NOMO-1 (cell line): ENCODE data around the gene SCYGR4.
A peak's percentile ranks its signal among the peaks of the same experiment; 100 is the strongest.

Experiments
- DNase-seq, 2 experiments: peaks; one replicate each; lab custom pipeline; 2025; ENCODE audit not compliant: unreplicated experiment in 2 of 2; lab: John Stamatoyannopoulos, UW

Gene SCYGR4

DNA sequence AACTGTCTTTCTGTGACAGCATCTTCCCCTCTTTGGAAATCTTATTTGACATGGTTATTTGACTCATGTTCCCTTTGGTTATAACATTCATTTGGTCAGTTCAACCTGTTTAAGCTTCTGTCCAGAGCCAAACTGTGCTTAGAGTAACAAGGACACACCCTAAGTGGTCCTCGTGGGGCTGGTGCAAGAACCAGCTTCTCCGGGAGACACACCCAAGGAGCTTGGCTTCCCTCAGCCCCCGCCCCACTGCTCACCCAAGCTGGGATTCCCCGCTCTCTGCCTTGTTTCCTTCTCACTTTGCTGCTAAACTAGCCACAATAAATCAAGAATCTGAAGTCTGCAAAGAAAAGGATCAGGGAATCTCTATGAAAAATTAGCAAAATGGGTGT lies 4.0 kb upstream of the SCYGR4 start:
- DNase-seq = no peak

DNA sequence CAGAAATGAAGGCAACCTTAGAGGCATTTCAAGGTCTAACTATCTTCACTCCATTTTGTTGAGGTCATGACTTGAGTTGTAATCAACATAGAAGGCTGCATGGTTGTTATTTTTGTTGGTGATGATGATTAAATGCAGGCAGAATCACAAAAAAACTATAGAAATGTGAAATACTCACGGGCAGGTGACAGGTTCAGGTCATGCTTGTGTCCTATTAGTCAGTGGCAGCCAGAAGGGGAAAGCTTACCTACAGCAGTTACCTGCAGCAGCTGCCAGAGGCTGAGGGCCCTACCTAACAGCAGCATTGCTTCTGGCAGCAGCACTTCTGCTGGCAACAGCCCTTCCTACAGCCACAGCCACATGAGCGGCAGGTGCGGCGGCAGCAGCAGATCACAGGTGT lies 3.1 kb upstream of the SCYGR4 start:
- no peak for DNase-seq

DNA sequence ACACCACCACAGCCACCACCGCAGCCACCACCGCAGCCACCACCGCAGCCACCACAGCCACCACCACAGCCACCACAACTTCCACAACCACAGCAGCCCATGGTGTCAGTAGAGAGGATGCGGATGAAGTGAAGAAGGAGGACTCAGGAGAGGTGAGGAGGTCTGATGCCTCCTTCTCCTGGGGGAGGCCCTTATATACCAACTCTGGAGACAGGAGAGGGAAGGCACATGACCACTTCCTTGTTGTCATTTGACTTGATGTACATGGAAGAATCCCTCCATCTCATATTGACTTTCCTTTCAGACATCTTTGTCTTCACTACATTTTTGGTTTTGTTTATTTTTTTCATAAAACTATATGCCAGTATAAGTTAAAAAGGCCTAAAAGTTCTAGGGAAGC lies 2.6 kb upstream of the SCYGR4 start, which contains the start of gene SCYGR3:
Gene SCYGR3, minus strand, starts transcription at position 101 of the 400 bp plus-strand sequence. Its CDS starts 0 bp downstream, at position 101.
- no peak for DNase-seq

- no peak for DNase-seq
These were observed 2.1 kb upstream of the SCYGR4 start for GRCh38 chr2:227615181-227615580.

GRCh38 chr2:227615906-227616305 lies 1.4 kb upstream of the SCYGR4 start:
- no peak for DNase-seq

DNA sequence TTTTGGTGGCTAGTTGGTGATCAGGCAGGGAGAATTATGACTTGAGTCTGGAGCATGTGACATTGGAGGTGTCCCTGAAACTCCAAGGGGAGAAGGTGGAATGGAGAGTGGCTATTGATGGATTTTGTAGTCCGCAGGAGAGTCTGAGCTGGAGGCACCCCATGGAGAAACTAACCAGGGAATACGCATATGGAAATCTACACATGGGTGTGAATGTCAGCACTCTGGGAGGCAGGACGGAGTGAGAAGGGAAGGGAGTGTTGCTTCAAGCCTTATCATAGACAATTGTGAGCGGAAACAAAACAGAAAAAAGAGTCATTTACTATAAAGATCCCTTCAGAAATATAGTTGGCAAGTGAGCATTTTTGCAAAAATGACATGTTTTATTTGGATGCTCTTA lies 667 bp upstream of the SCYGR4 start:
- no peak for DNase-seq

DNA sequence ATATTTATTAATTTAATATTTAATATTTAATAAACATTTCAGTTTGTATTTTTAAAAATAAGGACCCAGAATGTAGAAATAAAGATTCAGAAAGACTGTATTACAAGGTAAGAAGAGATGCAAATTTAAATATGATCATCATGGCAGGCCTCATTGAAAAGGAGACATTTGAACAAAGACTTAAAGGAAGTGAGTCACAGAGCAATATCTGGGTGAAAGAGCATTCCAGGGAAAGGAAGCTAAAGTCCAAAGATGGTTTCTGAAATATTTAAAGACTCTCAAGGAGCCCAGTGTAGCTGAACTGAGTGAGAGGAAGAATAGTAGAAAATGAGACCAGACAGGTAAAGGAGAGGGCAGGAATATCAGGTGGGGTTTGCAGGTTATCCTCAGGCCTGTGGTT lies 5.9 kb downstream of the SCYGR4 start:
- DNase-seq = no peak

DNA sequence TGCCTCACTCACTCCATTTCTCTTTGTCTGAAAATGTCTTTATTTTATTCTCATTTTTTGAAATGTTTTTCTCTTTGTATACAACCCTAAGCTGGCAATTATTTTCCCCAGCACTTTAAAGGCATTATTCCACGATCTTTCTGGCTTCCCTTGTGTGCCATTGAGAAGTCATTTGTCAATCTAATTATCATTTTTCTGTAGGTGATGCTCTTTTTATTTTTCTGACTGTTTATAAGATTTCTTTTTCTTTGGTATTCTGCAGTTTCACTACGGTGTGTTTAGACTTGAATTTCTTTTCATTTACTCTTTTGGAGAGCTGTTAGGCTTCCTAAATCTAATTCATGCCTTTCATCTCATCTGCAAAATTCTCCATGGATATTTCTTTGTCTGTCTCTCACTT lies 8.1 kb downstream of the SCYGR4 start:
- no peak for DNase-seq

DNA sequence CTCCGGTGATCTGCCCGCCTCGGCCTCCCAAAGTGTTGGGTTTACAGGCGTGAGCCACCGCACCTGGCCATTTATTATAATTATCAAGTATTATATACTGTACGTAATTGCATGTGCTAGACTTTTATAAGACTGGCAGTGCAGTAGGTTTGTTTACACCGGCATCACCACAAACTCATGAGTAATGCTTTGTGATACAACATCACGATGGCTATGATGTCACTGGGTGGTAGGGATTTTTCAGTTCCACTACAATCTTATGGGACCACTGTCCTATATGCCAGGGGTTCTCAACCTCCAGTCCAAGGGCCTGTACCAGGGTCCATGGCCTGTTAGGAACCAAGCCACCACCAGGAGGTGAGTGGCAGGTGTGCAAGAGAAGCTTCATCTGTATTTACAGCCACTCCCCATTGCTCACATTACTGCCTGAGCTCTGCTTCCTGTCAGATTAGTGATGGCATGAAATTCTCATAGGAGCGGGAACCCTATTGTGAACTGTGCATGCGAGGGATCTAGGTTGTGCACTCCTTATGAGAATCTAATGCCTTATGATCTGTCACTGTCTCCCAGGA lies 9.4 kb downstream of the SCYGR4 start:
- no peak for DNase-seq

GRCh38 chr2:227627769-227628168 lies 10.5 kb downstream of the SCYGR4 start:
- DNase-seq = no peak

DNA sequence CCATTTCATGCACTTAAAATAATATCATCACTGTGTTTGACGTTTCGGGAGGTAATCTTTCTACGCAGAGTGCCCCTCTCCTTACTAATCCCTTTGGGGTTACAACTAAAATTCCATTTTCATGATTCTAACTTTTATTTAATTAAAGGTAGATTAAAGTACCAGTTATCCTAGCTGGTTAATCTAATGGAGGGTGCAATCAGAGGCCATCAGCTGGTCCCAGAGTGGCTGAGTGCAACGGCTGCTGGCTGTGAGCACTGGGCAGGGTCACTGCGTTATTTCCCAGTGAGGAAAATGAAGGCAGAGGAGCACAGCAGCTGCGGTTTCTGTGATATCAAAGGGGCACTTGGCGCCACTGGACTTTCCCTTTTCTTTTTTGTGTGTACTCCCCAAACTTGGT lies 12.1 kb downstream of the SCYGR4 start:
- no peak for DNase-seq

DNA sequence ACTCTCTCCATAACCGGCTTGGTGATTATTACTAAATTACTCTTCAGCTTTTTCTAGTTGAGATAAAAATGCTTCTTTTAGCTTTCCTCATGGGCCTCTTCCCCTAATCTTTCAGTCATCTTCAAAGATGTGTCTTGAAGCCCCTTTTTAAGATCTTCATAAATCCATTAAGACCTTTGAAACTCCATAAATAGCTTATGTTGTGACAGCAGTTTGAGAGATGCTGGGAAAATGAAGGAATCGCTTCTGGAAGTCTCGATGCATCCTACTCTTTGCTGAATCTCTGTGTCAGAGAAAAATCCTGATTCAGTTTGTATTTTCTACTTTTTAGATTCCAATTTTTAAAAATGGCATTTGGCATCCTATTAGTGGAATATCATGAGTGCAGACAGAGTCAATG lies 13.0 kb downstream of the SCYGR4 start:
- DNase-seq = no peak

- DNase-seq = no peak
These were observed 15.5 kb downstream of the SCYGR4 start for GRCh38 chr2:227632827-227633226.

- DNase-seq = no peak
These were observed 16.9 kb downstream of the SCYGR4 start for GRCh38 chr2:227634201-227634600.

DNA sequence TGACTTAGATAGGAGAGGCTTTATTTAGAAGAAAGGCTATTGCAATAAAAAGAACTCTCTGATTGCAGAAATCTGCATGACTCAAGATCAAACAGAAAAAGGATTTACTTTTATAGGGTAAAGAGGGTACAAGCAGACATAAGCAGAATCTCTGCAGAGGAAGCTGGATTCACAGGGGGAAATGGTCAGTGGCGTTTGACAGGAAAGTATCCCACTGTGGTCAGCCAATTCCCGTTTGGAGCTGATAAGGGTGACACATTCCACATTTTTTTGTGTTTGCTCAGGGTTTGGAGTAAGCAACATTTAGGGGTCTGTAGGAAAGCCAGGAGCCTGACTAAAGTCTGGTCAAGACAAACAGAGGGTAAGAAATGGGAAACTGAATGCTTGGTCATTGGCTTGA lies 25.4 kb downstream of the SCYGR4 start:
- DNase-seq = no peak

DNA sequence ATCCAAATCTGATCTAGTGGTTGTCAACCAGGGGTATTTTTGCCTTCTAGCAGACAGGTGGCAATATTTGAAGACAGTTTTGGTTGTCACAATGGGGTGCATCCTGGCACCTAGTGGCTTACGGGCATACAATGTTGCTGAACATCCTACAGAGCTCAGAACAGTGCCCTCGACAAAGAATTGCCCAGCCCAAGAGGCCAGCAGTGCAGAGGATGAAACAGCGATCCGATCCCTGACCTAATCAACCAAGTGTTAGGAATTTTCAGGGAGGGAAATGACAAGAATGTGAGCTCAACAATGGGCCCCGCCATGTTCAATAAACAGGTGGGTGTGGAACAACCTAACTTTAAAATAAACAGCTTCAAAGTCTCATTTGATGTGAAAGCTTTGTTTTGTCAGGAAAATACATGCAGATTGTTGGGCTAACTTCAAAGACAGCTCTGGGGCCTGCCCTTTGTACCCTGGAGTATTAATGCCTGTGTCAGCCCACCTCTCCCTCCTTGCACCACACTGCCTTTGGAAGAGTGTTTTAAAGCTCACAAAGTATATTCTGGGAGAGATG lies 26.8 kb downstream of the SCYGR4 start:
- no peak for DNase-seq

DNA sequence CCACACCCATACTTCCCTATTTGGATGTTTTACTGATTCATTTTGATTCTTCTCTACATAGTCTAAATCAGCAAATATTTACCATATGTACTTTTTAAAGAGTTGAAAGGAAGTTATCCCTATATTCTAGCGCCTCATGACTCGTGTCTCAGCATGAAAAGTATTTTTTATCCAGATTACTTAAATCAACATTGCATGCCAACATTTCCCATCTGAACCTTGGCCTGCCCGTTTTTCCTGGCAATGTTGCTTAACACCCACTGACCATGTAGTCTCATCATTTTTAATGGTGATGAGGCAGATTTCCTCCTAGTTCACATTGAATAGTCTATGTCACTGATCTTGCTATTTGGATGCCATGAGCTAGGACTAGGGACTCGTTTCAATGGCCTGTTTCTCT lies 36.1 kb downstream of the SCYGR4 start:
- DNase-seq = no peak

GRCh38 chr2:227654426-227654825 lies 37.1 kb downstream of the SCYGR4 start:
- no peak for DNase-seq

- DNase-seq = peak in 1 of 2 experiments; percentile 26
These were observed 38.2 kb downstream of the SCYGR4 start for GRCh38 chr2:227655454-227655853.

DNA sequence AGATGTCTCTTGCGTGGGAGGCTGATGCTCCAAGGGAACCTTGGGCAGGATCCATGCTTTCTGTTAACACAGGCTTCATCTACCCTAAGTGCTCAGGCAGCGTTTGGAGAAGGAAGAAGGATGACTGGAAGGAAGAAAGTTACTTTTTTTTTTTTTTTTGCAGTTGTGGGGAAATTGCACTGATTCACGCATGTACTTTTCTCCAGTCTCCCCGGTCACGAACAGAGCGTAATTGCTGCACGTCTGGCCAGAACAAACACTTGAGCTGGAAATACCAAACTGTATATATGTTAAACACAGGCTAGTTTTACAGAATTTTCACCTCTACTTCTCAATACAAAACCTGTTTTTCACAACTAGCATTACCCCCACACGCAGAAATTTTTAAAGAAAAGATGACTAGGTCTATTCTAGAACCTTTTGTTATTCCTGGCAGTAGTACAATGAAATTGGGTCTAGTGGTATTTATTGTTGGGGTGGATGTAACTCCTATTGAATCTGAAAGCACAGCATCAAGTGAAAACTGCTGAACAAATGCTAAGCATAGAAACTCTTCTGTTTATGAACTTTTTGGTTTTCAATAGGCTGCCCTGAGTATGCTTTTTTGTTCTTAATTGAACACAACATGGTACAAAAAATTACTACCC lies 40.0 kb downstream of the SCYGR4 start:
- DNase-seq = no peak

DNA sequence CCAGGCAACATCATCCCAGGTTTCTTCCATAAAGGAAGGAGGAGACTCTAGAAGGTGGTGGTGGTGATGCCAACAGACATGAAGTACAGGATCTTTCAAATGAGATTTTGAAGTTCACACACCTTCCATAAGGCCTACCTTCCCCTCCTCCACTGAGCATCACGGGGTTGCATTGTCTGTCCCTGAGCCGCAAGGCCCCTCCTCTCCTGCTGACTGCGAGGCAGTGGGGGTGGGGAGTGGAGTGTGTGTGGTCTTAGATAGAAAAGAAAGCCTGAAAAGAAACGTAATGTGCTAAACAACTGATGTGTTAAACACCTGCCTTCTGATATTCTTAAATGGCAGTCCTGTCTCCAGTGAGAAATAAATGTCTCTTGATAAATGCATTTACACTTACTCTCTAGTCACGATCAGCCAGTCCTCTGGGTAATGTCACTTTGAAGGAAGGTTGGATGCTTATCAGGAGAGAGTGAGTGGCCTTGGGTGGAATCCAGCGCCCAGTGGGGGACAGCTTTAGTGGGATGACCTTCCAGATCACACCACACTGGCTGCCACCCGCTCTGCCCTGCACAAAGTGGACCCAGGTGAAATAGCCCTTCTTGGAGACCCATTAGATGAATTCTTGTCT lies 43.8 kb downstream of the SCYGR4 start:
- no peak for DNase-seq

GRCh38 chr2:227661827-227662226 lies 44.5 kb downstream of the SCYGR4 start:
- DNase-seq = no peak
